GM06990 (cell line): Measurements from ENCODE around the gene PGBD5.
A peak's percentile ranks its signal among the peaks of the same experiment; 100 is the strongest.

Experiments
- DNase-seq: peaks from one replicate; pipeline ENCODE4 v3.0.0-alpha.2; 2011; ENCODE audit not compliant: insufficient read length; ENCODE audit errors: extremely low read depth
- H3K27me3 ChIP-seq: replicated peaks from 2 replicates; pipeline ENCODE4 v1.6.0; 2011; ENCODE audit warnings: low read length; ENCODE audit not compliant: control insufficient read depth, insufficient read depth
- H3K36me3 ChIP-seq: 2 replicates; pipeline ENCODE4 v1.5.1; 2011; ENCODE audit warnings: low read length; ENCODE audit not compliant: control insufficient read depth, insufficient read depth
- H3K4me3 ChIP-seq: replicated peaks from 2 replicates; pipeline ENCODE4 v1.5.1; 2011; ENCODE audit warnings: low read depth, mild to moderate bottlenecking, control low read depth, low read length
- TF ChIP-seq, protein P1 (sequence below): IDR thresholded peaks from 2 replicates; pipeline ENCODE4 v1.5.1; 2011; ENCODE audit warnings: low read length, control low read depth, mild to moderate bottlenecking, inconsistent platforms; ENCODE audit not compliant: insufficient read depth, poor library complexity, severe bottlenecking

The PGBD5 gene

DNA sequence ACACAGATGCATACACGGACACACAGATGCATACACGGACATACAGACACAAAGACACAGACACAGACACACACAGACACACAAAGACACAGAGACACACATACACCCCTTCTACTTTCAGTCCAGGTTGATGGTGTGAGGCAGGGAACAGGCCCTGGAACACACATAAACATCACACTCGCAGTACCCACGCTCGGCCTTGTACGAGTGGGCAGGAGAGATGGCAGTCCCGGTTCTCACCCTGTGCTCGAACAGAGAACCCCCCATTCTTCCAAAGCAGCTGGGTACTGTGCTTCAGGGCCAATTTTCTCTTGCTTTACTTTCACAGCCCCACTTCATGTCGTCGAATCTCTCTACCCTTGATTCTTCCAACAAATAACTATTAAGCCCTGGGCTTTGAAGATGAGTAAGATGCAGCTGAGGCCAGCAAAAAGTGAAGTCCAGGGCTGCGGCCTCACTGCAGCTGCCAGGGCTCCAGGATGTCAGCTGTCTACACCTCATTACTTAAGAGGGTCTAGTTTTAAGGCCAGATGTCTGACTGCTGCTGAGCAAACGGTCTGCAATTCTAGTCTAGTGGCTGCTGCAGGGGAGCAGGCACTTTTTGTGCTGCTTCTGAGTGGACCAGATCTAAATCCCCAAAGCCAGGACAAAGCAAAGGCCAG lies 90.1 kb downstream of the PGBD5 start:
- H3K4me3 ChIP-seq: no peak overlapping the region
- H3K27me3 ChIP-seq: no peaks in the 10 kb centered on the region

GRCh38 chr1:230334447-230334837 lies 91.7 kb downstream of the PGBD5 start:
- no peaks in the 10 kb centered on the region for H3K36me3 ChIP-seq
- TF ChIP-seq, protein P1, sequence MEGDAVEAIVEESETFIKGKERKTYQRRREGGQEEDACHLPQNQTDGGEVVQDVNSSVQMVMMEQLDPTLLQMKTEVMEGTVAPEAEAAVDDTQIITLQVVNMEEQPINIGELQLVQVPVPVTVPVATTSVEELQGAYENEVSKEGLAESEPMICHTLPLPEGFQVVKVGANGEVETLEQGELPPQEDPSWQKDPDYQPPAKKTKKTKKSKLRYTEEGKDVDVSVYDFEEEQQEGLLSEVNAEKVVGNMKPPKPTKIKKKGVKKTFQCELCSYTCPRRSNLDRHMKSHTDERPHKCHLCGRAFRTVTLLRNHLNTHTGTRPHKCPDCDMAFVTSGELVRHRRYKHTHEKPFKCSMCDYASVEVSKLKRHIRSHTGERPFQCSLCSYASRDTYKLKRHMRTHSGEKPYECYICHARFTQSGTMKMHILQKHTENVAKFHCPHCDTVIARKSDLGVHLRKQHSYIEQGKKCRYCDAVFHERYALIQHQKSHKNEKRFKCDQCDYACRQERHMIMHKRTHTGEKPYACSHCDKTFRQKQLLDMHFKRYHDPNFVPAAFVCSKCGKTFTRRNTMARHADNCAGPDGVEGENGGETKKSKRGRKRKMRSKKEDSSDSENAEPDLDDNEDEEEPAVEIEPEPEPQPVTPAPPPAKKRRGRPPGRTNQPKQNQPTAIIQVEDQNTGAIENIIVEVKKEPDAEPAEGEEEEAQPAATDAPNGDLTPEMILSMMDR: no peak
- no peaks in the 10 kb centered on the region for H3K27me3 ChIP-seq
- no peak overlapping the region for H3K4me3 ChIP-seq
- DNase-seq: no peak

More for the DNA sequence above, 90.1 kb downstream of the PGBD5 start:
- TF ChIP-seq, protein P1: no peak
- H3K36me3 ChIP-seq: no peaks in the 10 kb centered on the region
- DNase-seq: no peak

- DNase-seq: no peak
- TF ChIP-seq, protein P1: no peak
- H3K27me3 ChIP-seq: no peaks in the 10 kb centered on the region
- no peak overlapping the region for H3K4me3 ChIP-seq
- H3K36me3 ChIP-seq: no peaks in the 10 kb centered on the region
Measured at GRCh38 chr1:230333590-230334446, 92.3 kb downstream of the PGBD5 start.

DNA sequence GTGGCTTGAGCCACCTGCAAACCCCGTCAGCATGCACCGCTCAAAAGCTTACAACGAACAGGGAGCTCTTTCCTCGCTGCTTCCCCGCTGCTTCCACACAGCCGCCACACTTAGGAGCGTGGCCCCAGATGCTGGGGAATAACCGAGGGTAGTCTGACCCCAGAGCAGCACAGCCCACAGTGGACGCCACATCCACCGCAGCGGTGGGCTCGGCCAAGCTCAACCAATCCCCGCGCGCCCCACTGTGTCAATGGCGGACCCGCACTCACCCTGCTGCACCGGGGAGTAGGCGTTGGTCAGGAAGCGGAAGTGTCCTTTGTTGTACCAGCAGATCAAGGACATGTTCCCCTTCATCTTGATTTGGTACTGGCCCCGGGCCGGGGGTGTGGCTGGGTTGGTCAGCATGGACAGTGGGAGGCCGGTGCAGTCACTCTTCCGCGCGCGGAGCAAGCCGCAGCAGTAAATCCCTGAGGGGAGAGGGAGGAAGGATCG lies 93.5 kb downstream of the PGBD5 start:
- Histone ChIP-seq H3K4me3 (peak overlapping the region; percentile 51), H3K27me3 (no peaks in the 10 kb centered on the region), H3K36me3 (no peaks in the 10 kb centered on the region)
- TF ChIP-seq, protein P1: no peak
- DNase-seq: no peak

- TF ChIP-seq, protein P1: no peak
- Histone ChIP-seq H3K4me3 (no peak overlapping the region), H3K36me3 (no peaks in the 10 kb centered on the region), H3K27me3 (no peaks in the 10 kb centered on the region)
- DNase-seq: no peak
Measured at GRCh38 chr1:230332061-230332460, 94.1 kb downstream of the PGBD5 start.
